Epithelial cell of esophagus (primary cell): ENCODE results near the gene EML3.
"Not testable (repeated sequence)": the region's sequence is repeated elsewhere in the genome, so short reads cannot be mapped to it uniquely, and the experiment has no call there.

Experiments used
- DNase-seq: peaks from one replicate; pipeline ENCODE4 v3.0.0; 2010; ENCODE audit warnings: low read depth
- H3K4me3 ChIP-seq: 2 replicates; pipeline ENCODE4 v1.5.1; 2011; ENCODE audit warnings: mild to moderate bottlenecking, low read length, control low read depth
- TF ChIP-seq, protein P1 (sequence below): IDR thresholded peaks from 2 replicates; pipeline ENCODE4 v1.5.1; 2011; ENCODE audit warnings: low read depth, mild to moderate bottlenecking, low read length, control low read depth, inconsistent platforms; ENCODE audit not compliant: insufficient read depth; ENCODE audit errors: missing control alignments

EML3 gene

DNA sequence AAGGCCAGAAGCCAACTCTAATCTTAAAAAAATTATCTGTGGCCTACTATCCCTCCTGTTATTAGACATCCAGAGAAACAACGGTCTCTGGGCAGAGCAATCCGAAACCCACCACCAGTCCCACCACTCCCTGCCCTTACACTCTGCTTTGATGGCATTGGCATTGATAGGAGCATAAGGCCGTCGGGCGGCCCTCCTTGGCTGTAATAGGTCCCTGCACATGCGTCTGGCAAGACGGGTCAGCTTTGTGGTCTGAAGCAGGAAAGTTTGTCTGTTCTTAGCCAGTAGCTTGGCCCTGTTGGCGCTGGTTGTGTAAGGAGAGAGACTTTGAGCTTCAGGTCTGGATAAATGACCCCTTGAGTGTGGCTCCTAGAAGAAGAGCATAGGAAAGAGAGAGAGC lies 17.5 kb downstream of the EML3 start:
- TF ChIP-seq, protein P1, sequence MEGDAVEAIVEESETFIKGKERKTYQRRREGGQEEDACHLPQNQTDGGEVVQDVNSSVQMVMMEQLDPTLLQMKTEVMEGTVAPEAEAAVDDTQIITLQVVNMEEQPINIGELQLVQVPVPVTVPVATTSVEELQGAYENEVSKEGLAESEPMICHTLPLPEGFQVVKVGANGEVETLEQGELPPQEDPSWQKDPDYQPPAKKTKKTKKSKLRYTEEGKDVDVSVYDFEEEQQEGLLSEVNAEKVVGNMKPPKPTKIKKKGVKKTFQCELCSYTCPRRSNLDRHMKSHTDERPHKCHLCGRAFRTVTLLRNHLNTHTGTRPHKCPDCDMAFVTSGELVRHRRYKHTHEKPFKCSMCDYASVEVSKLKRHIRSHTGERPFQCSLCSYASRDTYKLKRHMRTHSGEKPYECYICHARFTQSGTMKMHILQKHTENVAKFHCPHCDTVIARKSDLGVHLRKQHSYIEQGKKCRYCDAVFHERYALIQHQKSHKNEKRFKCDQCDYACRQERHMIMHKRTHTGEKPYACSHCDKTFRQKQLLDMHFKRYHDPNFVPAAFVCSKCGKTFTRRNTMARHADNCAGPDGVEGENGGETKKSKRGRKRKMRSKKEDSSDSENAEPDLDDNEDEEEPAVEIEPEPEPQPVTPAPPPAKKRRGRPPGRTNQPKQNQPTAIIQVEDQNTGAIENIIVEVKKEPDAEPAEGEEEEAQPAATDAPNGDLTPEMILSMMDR: no peak
- no peak for DNase-seq
- H3K4me3 ChIP-seq: no peak overlapping the region

DNA sequence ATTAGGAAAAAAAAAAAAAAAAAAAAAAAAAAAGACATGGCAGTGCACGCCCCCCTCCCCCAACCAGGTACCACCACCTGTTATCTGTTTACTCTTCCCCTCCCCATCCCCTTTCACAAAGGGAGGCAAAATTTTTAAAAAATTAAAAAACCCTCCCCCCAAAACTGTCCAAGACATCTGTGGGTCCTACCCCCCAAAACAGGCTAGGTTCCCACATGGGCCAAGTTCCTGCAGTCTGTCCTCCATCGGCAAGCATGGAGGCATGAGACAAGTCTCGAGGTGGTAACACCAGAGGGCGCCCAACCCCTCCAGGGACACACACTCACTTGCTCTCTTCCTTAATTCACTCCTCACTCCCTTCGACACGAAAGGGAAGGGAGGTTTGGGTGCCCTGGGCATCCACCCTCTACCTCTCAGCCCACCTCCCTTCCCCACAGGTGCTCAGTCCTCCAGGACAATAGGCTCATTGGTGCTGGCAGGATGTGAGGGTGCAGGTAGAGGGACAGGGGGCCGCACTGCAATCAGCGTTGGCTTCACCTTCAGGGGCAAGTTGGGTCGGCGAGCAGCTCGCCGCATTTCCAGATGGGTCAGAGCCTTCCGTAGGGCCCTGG lies 19.0 kb downstream of the EML3 start:
- H3K4me3 ChIP-seq: no peak overlapping the region
- peak; percentile 89 for DNase-seq
- TF ChIP-seq, protein P1: peak; percentile 77

DNA sequence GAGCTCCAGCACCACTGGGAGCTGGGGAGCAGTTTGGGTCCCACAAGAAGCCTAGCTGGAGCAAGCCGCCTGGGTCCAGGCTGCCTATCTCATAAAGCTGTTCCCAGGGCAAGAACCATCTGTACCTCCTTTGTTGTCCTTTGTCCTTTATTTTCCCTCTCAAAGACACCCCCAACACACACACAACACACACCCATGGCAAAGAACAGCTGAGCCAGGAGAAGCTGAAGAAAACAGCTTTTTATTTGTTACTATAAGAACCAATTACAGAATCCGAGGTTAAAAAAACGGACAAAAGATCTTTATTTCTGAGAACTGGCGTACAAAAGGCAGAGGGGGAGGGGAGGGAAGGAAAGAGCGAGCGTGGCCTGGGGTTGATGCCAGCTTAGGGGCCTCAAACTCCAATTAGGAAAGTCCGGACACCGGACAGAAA lies 19.6 kb downstream of the EML3 start:
- no peak for DNase-seq
- TF ChIP-seq, protein P1: no peak
- H3K4me3 ChIP-seq: no peak overlapping the region

DNA sequence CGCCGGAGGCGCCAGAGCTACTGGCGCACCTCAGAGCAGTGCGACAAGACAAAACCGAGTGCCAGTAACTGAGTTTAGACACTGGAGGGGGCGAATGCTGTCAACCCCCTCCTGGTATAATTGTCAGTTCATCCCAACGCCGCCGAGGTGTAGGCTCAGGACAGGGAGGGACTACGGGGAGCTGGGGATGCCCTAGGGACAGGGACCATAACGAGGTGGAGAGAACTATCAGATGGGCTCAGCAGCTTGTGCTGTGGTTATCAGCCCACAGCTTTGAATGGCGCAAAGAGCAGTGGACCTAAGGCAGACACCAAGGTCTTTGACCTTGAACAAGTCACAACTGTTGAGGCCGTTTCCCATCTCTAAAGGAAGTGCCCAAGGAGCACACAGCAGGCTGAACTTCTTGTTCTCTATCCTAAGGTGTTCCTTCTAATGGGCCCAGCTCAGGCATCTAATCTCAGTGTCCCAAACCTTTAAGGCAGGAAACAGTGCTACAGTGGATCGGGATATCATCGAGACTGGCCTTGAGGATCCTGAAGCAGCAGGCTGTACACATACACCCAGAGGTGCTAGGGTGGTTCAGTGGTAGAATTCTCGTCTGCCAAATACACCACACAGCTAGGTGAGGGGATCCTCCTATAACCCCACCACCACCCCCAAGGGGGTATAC lies 20.3 kb downstream of the EML3 start:
- DNase-seq: no peak
- TF ChIP-seq, protein P1: no peak
- peak overlapping the region; percentile 55 for H3K4me3 ChIP-seq

DNA sequence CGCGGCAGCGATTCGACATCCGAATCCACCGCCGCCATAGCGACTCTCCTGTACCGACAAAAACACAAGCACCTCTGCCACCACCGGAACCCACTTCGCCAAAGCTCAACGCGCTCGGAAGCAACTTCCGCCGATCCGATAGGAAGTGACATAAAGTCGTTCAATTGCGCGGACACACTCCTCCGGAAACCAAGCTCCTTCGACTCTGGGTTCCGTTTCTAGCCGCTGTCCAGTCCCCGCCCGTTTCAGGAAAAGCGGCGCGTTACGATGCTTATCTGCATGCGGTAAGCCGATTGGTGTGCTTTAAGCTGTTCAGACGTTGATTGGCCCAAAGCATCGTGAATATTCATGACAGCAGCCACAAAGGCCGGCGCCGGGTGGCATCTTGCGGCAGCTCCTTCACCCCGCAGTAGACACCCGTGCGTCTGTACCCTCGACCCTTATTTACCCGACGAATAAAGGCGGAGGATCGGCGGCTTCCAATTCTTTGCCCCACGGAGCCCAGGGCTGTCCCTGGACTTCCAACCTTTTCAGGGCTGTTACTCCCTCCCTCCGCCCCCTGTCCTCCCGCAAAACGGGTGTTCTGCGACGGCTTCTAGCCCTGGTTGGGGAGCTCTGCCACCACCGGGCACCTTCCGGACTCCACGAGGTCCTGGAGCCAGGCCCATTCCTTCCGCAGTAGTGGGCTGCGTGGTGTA lies 21.0 kb downstream of the EML3 start, which contains the start of gene TUT1:
Gene TUT1, minus strand, starts transcription at position 76 of the 698 bp plus-strand sequence. Its CDS starts 38 bp downstream, at position 38.
- peak; percentile 100 for DNase-seq
- peak within 1 kb of the TSS; percentile 70 for H3K4me3 ChIP-seq
- TF ChIP-seq, protein P1: no peak

DNA sequence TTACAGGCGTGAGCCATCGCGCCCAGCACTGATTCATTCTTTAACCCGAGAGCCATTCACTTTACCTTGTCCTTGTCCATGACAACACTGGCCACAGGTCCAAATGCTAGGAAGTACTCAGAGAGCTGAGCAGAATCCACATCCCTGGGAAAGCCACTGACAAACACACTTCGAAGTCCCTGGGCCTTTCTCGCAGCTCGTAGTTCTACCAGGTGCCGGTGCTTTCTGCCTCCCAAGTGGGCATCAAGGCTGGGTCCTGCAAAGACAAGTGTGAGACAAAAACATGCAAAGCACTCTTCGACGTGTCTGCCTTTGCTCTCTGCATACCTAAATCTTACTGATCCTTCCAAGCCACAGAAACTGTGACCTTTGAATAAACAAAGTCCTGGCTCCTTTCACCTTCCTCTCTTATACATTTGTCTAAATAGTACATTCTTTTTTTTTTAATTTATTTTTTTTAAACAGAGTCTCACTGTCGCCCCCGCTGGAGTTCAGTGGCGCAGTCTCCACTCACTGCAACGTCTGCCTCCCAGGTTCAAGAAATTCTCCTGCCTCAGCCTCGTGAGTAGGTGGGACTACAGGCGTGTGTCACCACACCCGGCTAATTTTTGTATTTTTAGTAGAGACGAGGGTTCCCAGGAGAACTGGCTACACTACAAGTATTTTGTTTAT lies 23.5 kb downstream of the EML3 start:
- H3K4me3 ChIP-seq: no peak overlapping the region
- no peak for DNase-seq
- TF ChIP-seq, protein P1: peak; percentile 19

DNA sequence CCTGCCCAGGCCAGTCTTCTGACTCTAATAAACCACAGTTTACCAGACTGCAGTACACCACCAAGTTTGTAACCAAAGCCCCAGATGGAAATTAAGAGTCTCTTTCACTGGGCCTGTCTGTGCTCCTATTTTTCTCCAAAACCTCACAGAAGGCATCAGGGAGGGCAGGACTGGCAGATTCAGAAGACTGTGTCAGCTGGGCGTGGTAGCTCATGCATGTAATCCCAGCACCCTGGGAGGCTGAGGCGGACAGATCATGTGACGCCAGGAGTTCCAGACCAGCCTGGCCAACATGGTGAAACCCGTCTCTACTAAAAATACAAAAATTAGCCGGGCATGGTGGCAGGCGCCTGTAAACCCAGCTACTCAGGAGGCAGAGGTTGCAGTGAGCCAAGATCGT lies 27.2 kb downstream of the EML3 start:
- not testable (repeated sequence) for DNase-seq, H3K4me3 ChIP-seq

DNA sequence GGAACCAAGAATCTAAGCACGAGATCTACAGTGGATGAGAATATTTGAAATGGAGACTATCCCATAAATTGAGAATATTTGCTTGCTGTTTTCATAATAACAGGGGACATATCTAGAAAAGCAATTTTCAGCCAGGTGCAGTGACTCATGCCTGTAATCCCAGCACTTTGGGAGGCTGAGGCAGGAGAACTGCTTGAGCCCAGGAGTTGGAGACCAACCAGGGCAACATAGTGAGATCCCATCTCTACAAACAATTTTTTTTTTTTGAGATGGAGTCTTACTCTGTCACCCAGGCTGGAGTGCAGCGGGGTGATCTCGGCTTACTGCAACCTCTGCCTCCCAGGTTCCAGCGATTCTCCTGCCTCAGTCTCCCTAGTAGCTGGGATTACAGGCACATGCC lies 30.8 kb downstream of the EML3 start:
- DNase-seq, H3K4me3 ChIP-seq: not testable (repeated sequence)
